B cell (primary cell): ENCODE results near the gene ZNF516. TPM values are rescaled to one million over a fixed set of nuclear protein-coding genes. Genes with fewer than 3 reads are reported as not detected.
A peak's percentile ranks its signal among the peaks of the same experiment; 100 is the strongest.

Experiments used
- ATAC-seq: fragments of 200-7000 bp; cut with Tn5 transposase; one replicate; pipeline ENCODE4 v1.10.0; 2021; ENCODE audit warnings: low read depth, mild to moderate bottlenecking, moderate number of reproducible peaks, moderate library complexity
- CTCF ChIA-PET: fragments of 350-600 bp; sonication (Branson Sonifier 250); formaldehyde crosslinking; loops from one replicate; lab custom pipeline; 2021; ENCODE audit warnings: antibody characterized with exemption, inconsistent platforms; lab: Charles Lee
- POLR2A ChIA-PET: fragments of 350-600 bp; sonication (Branson Sonifier 250); formaldehyde crosslinking; loops from one replicate; lab custom pipeline; 2021; ENCODE audit warnings: antibody characterized with exemption; lab: Charles Lee
- DNase-seq: peaks from one replicate; pipeline ENCODE4 v3.0.0; 2013
- H2AFZ ChIP-seq: 2 replicates; pipeline ENCODE4 v1.6.1; 2012; ENCODE audit warnings: mild to moderate bottlenecking, low read depth, low read length; ENCODE audit not compliant: insufficient read depth, poor library complexity, severe bottlenecking
- H3K27ac ChIP-seq, 2 donors: 1 replicate in 1 of 2; 2 replicates in 1 of 2; pipeline ENCODE4 v1.5.1; 2012 to 2013; ENCODE audit warnings: low read length in 2 of 2, mild to moderate bottlenecking in 2 of 2, moderate library complexity in 1 of 2
- H3K27me3 ChIP-seq, 4 experiments: fragments of 200-600 bp in 1 of 4; sonication (generic) in 1 of 4; replicated peaks in 1 of 4; 1 replicate in 2 of 4; 2 replicates in 2 of 4; pipeline versions ENCODE4 v1.6.1 to v1.7.0; 2013 to 2016; ENCODE audit warnings: low read length in 3 of 4, mild to moderate bottlenecking in 2 of 4, mixed read lengths in 1 of 4, moderate library complexity in 1 of 4; ENCODE audit not compliant: insufficient read depth in 4 of 4, control insufficient read depth in 3 of 4; ENCODE audit errors: control extremely low read depth in 1 of 4
- H3K36me3 ChIP-seq, 2 experiments: replicated peaks in 1 of 2; 1 replicate in 1 of 2; 2 replicates in 1 of 2; pipeline versions ENCODE4 v1.6.1 to v1.7.1; 2013; ENCODE audit warnings: low read length in 1 of 2; ENCODE audit not compliant: insufficient read depth in 2 of 2, control insufficient read depth in 1 of 2; ENCODE audit errors: control extremely low read depth in 1 of 2, extremely low read depth in 1 of 2
- H3K4me1 ChIP-seq, 2 donors: fragments of 200-600 bp in 1 of 2; sonication (generic) in 1 of 2; 1 replicate in 1 of 2; 2 replicates in 1 of 2; pipeline versions ENCODE4 v1.5.1 to v1.6.1; 2013 to 2017; ENCODE audit warnings: low read length in 2 of 2; ENCODE audit not compliant: control insufficient read depth in 2 of 2, insufficient read depth in 2 of 2
- H3K4me2 ChIP-seq: replicated peaks from 2 replicates; pipeline ENCODE3; 2012; ENCODE audit warnings: mild to moderate bottlenecking, low read depth, low read length; ENCODE audit not compliant: poor library complexity, severe bottlenecking
- H3K4me3 ChIP-seq, 5 experiments: fragments of 200-600 bp in 1 of 5; sonication (generic) in 1 of 5; 1 replicate in 3 of 5; 2 replicates in 2 of 5; pipeline versions ENCODE4 v1.5.1 to v1.7.0; 2011 to 2016; ENCODE audit warnings: low read length in 4 of 5, mild to moderate bottlenecking in 4 of 5, low read depth in 2 of 5, control low read depth in 1 of 5, moderate library complexity in 1 of 5; ENCODE audit not compliant: insufficient read depth in 1 of 5; ENCODE audit errors: control extremely low read depth in 1 of 5, extremely low read depth in 1 of 5
- H3K79me2 ChIP-seq: fragments of 200-600 bp; sonication (generic); one replicate; pipeline ENCODE4 v1.6.0; 2016; ENCODE audit warnings: low read length; ENCODE audit not compliant: control insufficient read depth, insufficient read depth
- H3K9ac ChIP-seq: fragments of 200-600 bp; sonication (generic); 2 replicates; pipeline ENCODE4 v1.6.1; 2017; ENCODE audit warnings: mild to moderate bottlenecking, low read length, moderate library complexity
- H3K9me3 ChIP-seq, 3 donors: one replicate each; pipeline versions ENCODE4 v1.6.1 to v1.7.1; 2013; ENCODE audit warnings: low read length in 2 of 3; ENCODE audit not compliant: control insufficient read depth in 2 of 3, insufficient read depth in 1 of 3; ENCODE audit errors: control extremely low read depth in 1 of 3
- H4K20me1 ChIP-seq: 2 replicates; pipeline ENCODE4 v1.6.0; 2012; ENCODE audit warnings: mild to moderate bottlenecking, low read length; ENCODE audit not compliant: insufficient read depth, control insufficient read depth, poor library complexity, severe bottlenecking
- H3K27ac Mint-ChIP-seq: one replicate; pipeline ENCODE4 v1.8.0; 2021; ENCODE audit warnings: mixed read lengths
- H3K27me3 Mint-ChIP-seq: one replicate; pipeline ENCODE4 v1.8.0; 2021; ENCODE audit warnings: mixed read lengths
- H3K4me1 Mint-ChIP-seq: one replicate; pipeline ENCODE4 v1.8.0; 2021; ENCODE audit warnings: mixed read lengths
- H3K4me3 Mint-ChIP-seq: one replicate; pipeline ENCODE4 v1.8.0; 2021; ENCODE audit warnings: mixed read lengths
- H3K9me3 Mint-ChIP-seq: one replicate; pipeline ENCODE4 v1.8.0; 2022; ENCODE audit warnings: mixed read lengths; ENCODE audit not compliant: insufficient read depth
- CTCF ChIP-seq: fragments of 200-600 bp; IDR thresholded peaks from one replicate; pipeline ENCODE4 v1.8.0; 2022; ENCODE audit warnings: antibody characterized with exemption, mild to moderate bottlenecking
- EZH2 ChIP-seq: IDR thresholded peaks from 2 replicates; pipeline ENCODE4 v1.6.1; 2012; ENCODE audit warnings: borderline replicate concordance, low read depth, mild to moderate bottlenecking, moderate library complexity, low read length; ENCODE audit not compliant: insufficient read depth, poor library complexity, severe bottlenecking
- WGBS: methylation state at CpG from one replicate; pipeline ENCODE4 v1.1.5; 2013; ENCODE audit warnings: missing lambda C conversion rate; ENCODE audit not compliant: insufficient coverage; 5-methylcytosine and 5-hydroxymethylcytosine counted together
- intact Hi-C: fragments of 100-400 bp; cut with micrococcal nuclease; formaldehyde crosslinking; loops from one replicate; pipeline ENCODE4 v1.10.0; 2022
- polyA plus RNA-seq: library from polyadenylated mRNA; depleted of rRNA; stranded (reverse); fragments of >200 nt; gene quantifications from 2 replicates; pipeline ENCODE4 v1.2.3, GENCODE V29; 2012
- total RNA-seq, 2 donors: library from RNA; stranded (reverse); fragments of 120-200 nt in 1 of 2; gene quantifications; 1 replicate in 1 of 2; 2 replicates in 1 of 2; pipeline versions ENCODE4 v1.2.3 to v1.2.4, GENCODE V29; 2013 to 2022

The ZNF516 gene
- total and polyA plus RNA-seq, 2 donors (not counting 1 experiment from before 2014, with no cell fraction given): 6.7 to 27.1 TPM

- ATAC-seq: no peak
- no peak for TF ChIP-seq EZH2
- no peak for TF ChIP-seq CTCF
- H3K27me3 Mint-ChIP-seq: peaks cover 43% of the 10 kb centered on the region
Observed at GRCh38 chr18:76524900-76525698, 30.1 kb upstream of the ZNF516 start.

GRCh38 chr18:76524477-76524876 is 29.4 kb upstream of the ZNF516 start:
- ATAC-seq: no peak
- no peak overlapping the region for H3K4me2 ChIP-seq
- WGBS: no CpG with 5 or more reads among the region's 2 CpGs
- Mint-ChIP-seq H3K27me3 (peaks cover 39% of the 10 kb centered on the region), H3K4me3 (no peak overlapping the region), H3K9me3 (no peaks in the 10 kb centered on the region), H3K4me1 (peaks cover 8% of the 10 kb centered on the region), H3K27ac (no peak overlapping the region)
- no peaks in the 10 kb centered on the region for H4K20me1 ChIP-seq
- H3K27me3 ChIP-seq: peaks cover 0 to 20% (median 7%) of the 10 kb centered on the region in 4 experiments
- no peak for DNase-seq
- no peak overlapping the region for H2AFZ ChIP-seq
- peaks cover 9 to 13% of the 10 kb centered on the region in 2 donors for H3K4me1 ChIP-seq
- H3K9me3 ChIP-seq: peaks cover 0 to 2% (median 0%) of the 10 kb centered on the region in 3 donors
- ChIA-PET CTCF (no interaction called here), POLR2A (no interaction called here)
- no peak overlapping the region for H3K4me3 ChIP-seq
- no peaks in the 10 kb centered on the region for H3K79me2 ChIP-seq
- intact Hi-C loops: no loop called here
- no peak overlapping the region for H3K27ac ChIP-seq
- no peaks in the 10 kb centered on the region for H3K36me3 ChIP-seq
- TF ChIP-seq EZH2 (no peak), CTCF (no peak)
- no peak overlapping the region for H3K9ac ChIP-seq

More at GRCh38 chr18:76524900-76525698, 30.1 kb upstream of the ZNF516 start:
- H3K4me2 ChIP-seq: no peak overlapping the region
- Mint-ChIP-seq H3K27ac (no peak overlapping the region), H3K9me3 (no peaks in the 10 kb centered on the region), H3K4me1 (peaks cover 8% of the 10 kb centered on the region), H3K4me3 (no peak overlapping the region)
- peaks cover 10 to 13% of the 10 kb centered on the region in 2 donors for H3K4me1 ChIP-seq
- CTCF ChIA-PET: interaction anchor here (0.7 kb wide), 1 partner anchor 185 kb away, joined by 3 read pairs; no protein-coding TSS in a partner anchor
- no peak overlapping the region for H3K4me3 ChIP-seq
- H2AFZ ChIP-seq: no peak overlapping the region
- H3K27me3 ChIP-seq: peaks cover 0 to 20% (median 7%) of the 10 kb centered on the region in 4 experiments
- 84% methylated on average over 6 of the region's 20 CpGs for WGBS
- H3K27ac ChIP-seq: no peak overlapping the region
- H3K9me3 ChIP-seq: peaks cover 0 to 6% (median 0%) of the 10 kb centered on the region in 3 donors
- no peaks in the 10 kb centered on the region for H4K20me1 ChIP-seq
- intact Hi-C loops: no loop called here
- POLR2A ChIA-PET: no interaction called here
- DNase-seq: peak; percentile 17
- H3K36me3 ChIP-seq: no peaks in the 10 kb centered on the region
- no peak overlapping the region for H3K9ac ChIP-seq
- H3K79me2 ChIP-seq: no peaks in the 10 kb centered on the region
